Measurements from ENCODE around the gene RPS6KA4.

GRCh38 chr11:64401775-64402174 is 42.8 kb downstream of the RPS6KA4 start:
- TF ChIP-seq CTCF (conservative IDR thresholded peaks at IDR 0.05; ENCODE audit: low read length) (no peak), EZH2phosphoT487 (IDR thresholded peaks at IDR 0.05; ENCODE audit: borderline replicate concordance, low read depth, low read length) (no peak)

Data from OCI-LY7 (cell line).